GM18951 (cell line): ENCODE measurements around the gene HHIPL1.

Source experiments
- POLR2A ChIP-seq: IDR thresholded peaks from 4 replicates; pipeline ENCODE4 v1.6.1; 2011; ENCODE audit warnings: mild to moderate bottlenecking; ENCODE audit not compliant: insufficient read length, insufficient read depth; ENCODE audit errors: extremely low read depth
- in situ Hi-C: fragments of 300-500 bp; cut with MboI; formaldehyde crosslinking; loops from one replicate; pipeline ENCODE4 v1.12.0; 2022; ENCODE audit warnings: low sequenced_read_pairs, mixed read lengths, inconsistent platforms; ENCODE audit not compliant: unreplicated experiment

The HHIPL1 gene

GRCh38 chr14:99662846-99663245 lies 17.9 kb downstream of the HHIPL1 start:
- in situ Hi-C loops = no loop called here
- no peak for TF ChIP-seq POLR2A

DNA sequence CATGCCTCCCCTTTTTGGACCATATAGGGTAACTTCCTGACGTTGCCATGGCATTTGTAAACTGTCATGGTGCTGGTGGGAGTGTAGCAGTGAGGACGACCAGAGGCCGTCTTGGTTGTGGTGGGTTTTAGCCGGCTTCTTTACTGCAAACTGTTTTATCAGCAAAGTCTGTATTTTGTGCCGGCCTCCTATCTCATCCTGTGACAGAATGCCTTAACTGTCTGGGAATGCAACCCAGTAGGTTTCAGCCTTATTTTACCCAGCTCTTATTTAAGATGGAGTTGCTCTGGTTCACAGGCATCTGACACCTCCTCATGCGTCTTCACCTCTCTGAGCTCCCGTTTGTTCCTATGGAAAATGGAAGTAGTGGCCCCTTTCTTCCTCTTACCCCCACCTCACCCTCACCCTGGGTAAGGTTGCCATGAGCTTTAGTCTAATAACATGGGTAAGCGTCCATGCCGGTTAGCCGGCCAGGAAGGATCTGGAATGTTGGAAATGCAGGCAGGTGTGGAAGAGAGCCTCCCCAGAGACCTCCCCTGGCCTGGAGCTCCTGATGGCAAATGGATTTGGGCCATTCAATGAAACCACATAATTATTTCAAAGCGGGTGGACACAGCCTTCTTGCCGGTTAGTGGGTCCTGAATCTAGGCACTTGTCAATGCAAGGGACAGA lies 18.6 kb downstream of the HHIPL1 start:
- in situ Hi-C loops = no loop called here
- no peak for TF ChIP-seq POLR2A

- no peak for TF ChIP-seq POLR2A
- in situ Hi-C loops = no loop called here
Measured at GRCh38 chr14:99664058-99664936, 19.4 kb downstream of the HHIPL1 start.

GRCh38 chr14:99664937-99665273 lies 20.0 kb downstream of the HHIPL1 start:
- TF ChIP-seq POLR2A = no peak
- in situ Hi-C loops = no loop called here

- no peak for TF ChIP-seq POLR2A
- in situ Hi-C loops = no loop called here
Measured at GRCh38 chr14:99666533-99666932, 21.6 kb downstream of the HHIPL1 start.

GRCh38 chr14:99667045-99667444 lies 22.1 kb downstream of the HHIPL1 start:
- in situ Hi-C loops = no loop called here
- TF ChIP-seq POLR2A = no peak

DNA sequence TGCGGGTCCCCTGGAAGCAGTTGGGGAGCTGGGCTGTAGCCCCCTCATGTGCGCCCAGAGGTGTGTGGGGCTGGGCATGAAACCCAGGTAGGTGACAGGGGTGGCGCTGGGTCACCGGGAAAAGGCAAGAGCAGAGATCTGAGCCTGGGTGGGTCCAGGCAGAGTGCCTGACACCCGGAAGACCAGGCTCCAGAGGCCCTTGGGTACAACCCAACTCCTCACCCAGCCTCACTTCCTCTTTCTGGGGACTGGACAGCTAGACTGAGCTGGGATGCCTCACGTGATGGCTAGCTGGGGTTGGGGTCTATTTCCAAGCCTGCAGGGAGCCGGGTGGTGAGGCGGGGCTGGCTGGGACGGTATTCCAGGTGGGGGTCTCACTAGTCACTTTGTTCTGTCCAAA lies 22.9 kb downstream of the HHIPL1 start:
- in situ Hi-C loops = no loop called here
- no peak for TF ChIP-seq POLR2A

GRCh38 chr14:99668307-99669295 lies 23.7 kb downstream of the HHIPL1 start:
- in situ Hi-C loops = no loop called here
- no peak for TF ChIP-seq POLR2A

DNA sequence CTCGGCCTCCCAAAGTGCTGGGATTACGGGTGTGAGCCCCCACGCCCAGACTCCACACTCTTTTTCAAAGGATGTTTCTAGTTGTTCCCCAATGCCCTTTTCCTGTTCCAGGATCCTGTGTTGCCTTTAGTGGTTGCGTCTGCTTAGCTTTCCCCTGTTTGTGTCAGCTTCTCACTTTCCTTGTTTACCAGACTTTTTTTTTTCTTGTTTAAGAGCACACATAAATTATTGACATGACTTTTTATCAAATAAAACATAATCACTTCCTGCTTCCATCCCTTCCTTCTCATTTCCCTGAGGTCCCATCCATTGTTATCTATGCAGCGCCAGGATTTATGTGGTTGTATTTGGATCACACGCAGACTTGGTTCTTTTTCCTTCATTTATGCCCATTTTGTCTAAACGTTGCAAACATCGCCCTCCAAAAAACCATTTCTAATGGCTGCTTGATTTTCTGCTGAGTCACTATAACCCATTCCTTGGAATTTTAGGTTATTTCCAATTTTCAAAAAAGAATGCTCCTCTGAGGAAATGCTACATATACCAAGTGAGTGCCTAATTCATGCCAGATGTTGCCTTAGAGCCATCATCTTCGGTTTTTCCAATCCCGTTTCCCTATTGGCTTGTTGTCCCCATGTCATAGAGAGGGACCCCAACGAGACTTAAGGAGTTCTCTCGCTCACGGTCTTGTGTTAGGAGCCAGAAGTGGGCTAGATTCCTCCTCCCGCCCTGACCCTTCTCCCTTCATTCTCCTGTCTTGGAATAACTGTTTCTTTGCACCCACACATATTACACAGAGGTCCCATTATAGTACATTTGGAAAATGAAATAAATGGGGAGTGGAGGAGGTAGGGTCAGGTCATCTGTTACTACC lies 25.7 kb downstream of the HHIPL1 start:
- no peak for TF ChIP-seq POLR2A
- in situ Hi-C loops = no loop called here

DNA sequence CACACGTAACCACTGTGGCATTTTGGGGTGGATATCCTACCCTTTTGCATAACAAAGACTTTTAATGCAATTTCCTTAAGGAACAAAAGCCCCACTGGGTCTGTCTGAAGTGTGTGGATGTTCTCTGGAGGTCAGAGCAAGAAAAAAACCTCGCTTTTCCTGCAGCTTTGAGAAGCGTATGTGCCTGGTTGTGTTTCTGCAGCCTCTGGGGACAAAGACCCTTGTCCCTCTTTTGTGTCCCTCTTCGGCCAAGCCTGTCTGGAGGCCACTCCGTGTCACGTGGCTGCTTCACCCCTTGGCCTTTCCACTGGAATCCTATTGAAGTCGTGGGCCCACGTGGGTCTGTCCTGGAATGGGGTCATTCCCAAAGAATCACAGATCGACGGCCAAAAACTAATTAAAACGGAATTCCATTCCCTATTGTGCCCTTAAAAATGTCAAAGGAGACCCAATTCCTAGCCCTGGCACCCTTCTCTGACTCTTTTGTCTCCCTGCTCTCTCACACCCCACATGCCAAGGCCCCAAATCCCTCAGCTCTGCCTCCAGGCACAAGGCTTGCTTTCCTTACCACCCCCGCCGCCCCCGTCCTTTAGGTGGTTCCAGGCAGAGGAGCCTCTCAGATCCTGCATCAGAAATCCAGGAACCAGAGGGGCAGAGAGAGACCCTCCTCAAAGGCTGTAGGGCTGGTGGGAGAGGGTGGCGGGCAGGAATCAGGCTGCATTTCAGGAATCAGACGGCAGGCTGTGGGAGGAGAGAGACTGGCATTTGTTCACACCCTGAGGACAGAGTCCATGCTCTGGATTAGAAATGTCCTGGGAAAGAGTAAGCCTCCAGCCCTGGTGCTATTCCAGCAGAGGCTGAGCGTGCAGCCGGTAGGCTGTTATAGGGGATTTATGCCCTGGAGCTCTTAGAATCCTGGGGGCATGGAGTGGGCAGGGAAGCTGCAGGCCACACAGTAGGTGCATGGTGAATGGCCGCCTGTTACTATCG lies 26.6 kb downstream of the HHIPL1 start:
- in situ Hi-C loops = no loop called here

More for the DNA sequence above, 26.6 kb downstream of the HHIPL1 start:
- TF ChIP-seq POLR2A = no peak
